Measurements from ENCODE around the gene MLIP.

Gene MLIP

GRCh38 chr6:54115966-54116365 lies 4.7 kb downstream of the MLIP start:
- TF ChIP-seq, protein P1, sequence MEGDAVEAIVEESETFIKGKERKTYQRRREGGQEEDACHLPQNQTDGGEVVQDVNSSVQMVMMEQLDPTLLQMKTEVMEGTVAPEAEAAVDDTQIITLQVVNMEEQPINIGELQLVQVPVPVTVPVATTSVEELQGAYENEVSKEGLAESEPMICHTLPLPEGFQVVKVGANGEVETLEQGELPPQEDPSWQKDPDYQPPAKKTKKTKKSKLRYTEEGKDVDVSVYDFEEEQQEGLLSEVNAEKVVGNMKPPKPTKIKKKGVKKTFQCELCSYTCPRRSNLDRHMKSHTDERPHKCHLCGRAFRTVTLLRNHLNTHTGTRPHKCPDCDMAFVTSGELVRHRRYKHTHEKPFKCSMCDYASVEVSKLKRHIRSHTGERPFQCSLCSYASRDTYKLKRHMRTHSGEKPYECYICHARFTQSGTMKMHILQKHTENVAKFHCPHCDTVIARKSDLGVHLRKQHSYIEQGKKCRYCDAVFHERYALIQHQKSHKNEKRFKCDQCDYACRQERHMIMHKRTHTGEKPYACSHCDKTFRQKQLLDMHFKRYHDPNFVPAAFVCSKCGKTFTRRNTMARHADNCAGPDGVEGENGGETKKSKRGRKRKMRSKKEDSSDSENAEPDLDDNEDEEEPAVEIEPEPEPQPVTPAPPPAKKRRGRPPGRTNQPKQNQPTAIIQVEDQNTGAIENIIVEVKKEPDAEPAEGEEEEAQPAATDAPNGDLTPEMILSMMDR (IDR thresholded peaks at IDR 0.05; ENCODE audit: control insufficient read depth, extremely low read depth, insufficient read depth), result no peak
- no peak for DNase-seq (ENCODE audit: low read depth)

DNA sequence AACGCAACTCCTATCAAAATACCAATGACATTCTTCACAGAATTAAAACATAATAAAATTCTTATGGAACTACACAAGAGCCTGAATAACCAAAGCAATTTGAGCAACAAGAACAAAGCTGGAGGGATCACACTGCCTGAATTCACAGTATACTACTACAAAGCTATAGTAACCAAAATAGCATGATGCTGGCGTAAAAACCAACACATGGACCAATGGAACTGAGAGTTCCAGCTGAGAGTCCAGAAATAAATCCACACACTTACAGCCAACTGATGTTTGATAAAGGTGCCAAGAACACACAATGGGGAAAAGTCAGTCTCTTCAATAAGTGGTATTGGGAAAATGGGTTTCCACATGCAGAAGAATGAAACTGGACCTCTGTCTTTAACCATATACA lies 6.9 kb downstream of the MLIP start:
- TF ChIP-seq, protein P1 (IDR thresholded peaks at IDR 0.05; ENCODE audit: control insufficient read depth, extremely low read depth, insufficient read depth), result no peak
- no peak overlapping the region for H3K4me3 ChIP-seq (ENCODE audit: low read depth, low read length)
- no peak for DNase-seq (ENCODE audit: low read depth)

More at GRCh38 chr6:54115966-54116365, 4.7 kb downstream of the MLIP start:
- no peak overlapping the region for H3K4me3 ChIP-seq (ENCODE audit: low read depth, low read length)

DNA sequence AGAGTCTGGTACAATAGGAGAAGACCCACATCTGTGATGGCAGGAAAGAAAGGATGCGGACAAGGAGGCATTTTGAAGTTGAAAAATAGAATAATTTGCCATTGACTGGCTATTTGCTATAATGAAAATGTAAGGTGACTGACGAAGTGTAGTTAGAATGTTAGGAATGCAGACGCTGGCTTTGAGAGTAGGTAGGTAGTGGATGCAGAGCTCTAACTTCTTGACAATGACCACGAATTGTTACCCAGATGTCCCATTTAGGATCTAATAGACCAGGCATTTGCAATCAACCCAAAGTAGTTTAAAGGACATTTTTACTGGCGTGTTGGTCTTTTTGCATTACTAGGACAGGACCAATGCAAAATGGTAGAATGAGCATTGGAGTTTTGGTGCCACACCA lies 14.2 kb downstream of the MLIP start:
- TF ChIP-seq, protein P1 (IDR thresholded peaks at IDR 0.05; ENCODE audit: control insufficient read depth, extremely low read depth, insufficient read depth), result no peak
- no peak for DNase-seq (ENCODE audit: low read depth)
- no peak overlapping the region for H3K4me3 ChIP-seq (ENCODE audit: low read depth, low read length)

GRCh38 chr6:54130179-54130578 lies 18.9 kb downstream of the MLIP start:
- no peak for DNase-seq (ENCODE audit: low read depth)
- TF ChIP-seq, protein P1 (IDR thresholded peaks at IDR 0.05; ENCODE audit: control insufficient read depth, extremely low read depth, insufficient read depth), result no peak
- no peak overlapping the region for H3K4me3 ChIP-seq (ENCODE audit: low read depth, low read length)

DNA sequence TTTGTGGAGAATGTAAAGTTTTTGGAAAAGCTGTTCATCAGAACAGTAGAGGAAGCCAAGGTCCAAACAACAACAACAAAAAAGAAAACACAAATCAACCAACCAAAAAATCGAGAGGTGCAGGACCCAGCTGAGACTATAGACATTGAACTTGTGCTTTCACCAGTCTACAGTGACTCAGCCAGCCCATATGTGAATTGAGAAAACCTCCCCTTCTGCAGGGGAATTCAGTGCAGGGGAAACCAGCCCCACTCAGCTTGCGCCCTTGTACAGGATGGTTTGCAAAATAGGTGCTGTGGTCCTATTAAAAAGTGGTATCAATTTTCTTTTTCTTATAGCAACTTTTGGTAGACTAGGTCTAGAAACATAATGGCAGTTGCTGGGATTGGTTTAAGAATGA lies 21.3 kb downstream of the MLIP start:
- no peak for DNase-seq (ENCODE audit: low read depth)
- H3K4me3 ChIP-seq (ENCODE audit: low read depth, low read length), result no peak overlapping the region
- TF ChIP-seq, protein P1 (IDR thresholded peaks at IDR 0.05; ENCODE audit: control insufficient read depth, extremely low read depth, insufficient read depth), result no peak

GRCh38 chr6:54133186-54133585 lies 21.9 kb downstream of the MLIP start:
- TF ChIP-seq, protein P1 (IDR thresholded peaks at IDR 0.05; ENCODE audit: control insufficient read depth, extremely low read depth, insufficient read depth), result no peak
- H3K4me3 ChIP-seq (ENCODE audit: low read depth, low read length), result no peak overlapping the region
- no peak for DNase-seq (ENCODE audit: low read depth)

GRCh38 chr6:54134935-54135334 lies 23.7 kb downstream of the MLIP start:
- TF ChIP-seq, protein P1 (IDR thresholded peaks at IDR 0.05; ENCODE audit: control insufficient read depth, extremely low read depth, insufficient read depth), result no peak
- H3K4me3 ChIP-seq (ENCODE audit: low read depth, low read length), result no peak overlapping the region
- no peak for DNase-seq (ENCODE audit: low read depth)

Data from LNCaP clone FGC (cell line).